ENCODE data around the gene ZNF165. TPM values are rescaled to one million over a fixed set of nuclear protein-coding genes. Genes with fewer than 3 reads are reported as not detected.
A peak's percentile ranks its signal among the peaks of the same experiment; 100 is the strongest.
"Not testable (repeated sequence)": the region's sequence is repeated elsewhere in the genome, so short reads cannot be mapped to it uniquely, and the experiment has no call there.

Gene ZNF165
- polyA plus RNA-seq: 1.4 and 1.6 TPM in 2 replicates
- polyA minus RNA-seq: 1.2 and 1.5 TPM in 2 replicates

GRCh38 chr6:28080381-28080630 is at the start of gene ZNF165:
ZNF165 (plus strand) TSS chr6:28080568; CDS start chr6:28085481, 4,913 bp downstream.
- H3K27me3 ChIP-seq (ENCODE audit: insufficient read depth, low read depth, low read length); H3K36me3 ChIP-seq (ENCODE audit: insufficient read depth, low read length); H3K79me2 ChIP-seq (replicated peaks; ENCODE audit: insufficient read depth, low read length); H4K20me1 ChIP-seq (ENCODE audit: insufficient read depth); H3K9me2 ChIP-seq (ENCODE audit: insufficient read depth, low read length); H3K9me3 ChIP-seq (ENCODE audit: low read length); H3F3A ChIP-seq (ENCODE audit: insufficient read depth, low read length, poor library complexity, severe bottlenecking): not testable (repeated sequence)
- H3K27ac ChIP-seq (ENCODE audit: low read length): peak within 1 kb of the TSS; percentile 89
- H3K4me3 ChIP-seq (ENCODE audit: low read length): peak within 1 kb of the TSS; percentile 78
- H3K4me2 ChIP-seq (ENCODE audit: low read length): peak within 1 kb of the TSS; percentile 90
- H2AFZ ChIP-seq (ENCODE audit: low read depth, low read length): peak within 1 kb of the TSS; percentile 90
- peak within 1 kb of the TSS; percentile 80 for H3K9ac ChIP-seq (ENCODE audit: low read length)

- Histone ChIP-seq H3K9ac (ENCODE audit: low read length) (no peak overlapping the region), H3K79me2 (replicated peaks; ENCODE audit: insufficient read depth, low read length) (no peaks in the 10 kb centered on the region), H3K4me3 (ENCODE audit: low read length) (no peak overlapping the region), H3K27ac (ENCODE audit: low read length) (no peak overlapping the region), H2AFZ (ENCODE audit: low read depth, low read length) (no peak overlapping the region), H3K4me2 (ENCODE audit: low read length) (no peak overlapping the region), H3K36me3 (ENCODE audit: insufficient read depth, low read length) (no peaks in the 10 kb centered on the region), H3K27me3 (ENCODE audit: insufficient read depth, low read depth, low read length) (no peaks in the 10 kb centered on the region), H3K9me3 (ENCODE audit: low read length) (no peaks in the 10 kb centered on the region), H3K9me2 (ENCODE audit: insufficient read depth, low read length) (no peaks in the 10 kb centered on the region), H4K20me1 (ENCODE audit: insufficient read depth) (no peaks in the 10 kb centered on the region), H3F3A (ENCODE audit: insufficient read depth, low read length, poor library complexity, severe bottlenecking) (no peaks in the 10 kb centered on the region)
- TF ChIP-seq POLR2AphosphoS5 (IDR thresholded peaks at IDR 0.05) (no peak), MXI1 (conservative IDR thresholded peaks at IDR 0.05; ENCODE audit: poor library complexity, severe bottlenecking) (no peak), EZH2 (IDR thresholded peaks at IDR 0.05; ENCODE audit: borderline replicate concordance, insufficient read depth, low read length, poor library complexity, severe bottlenecking) (no peak), SMC3 (conservative IDR thresholded peaks at IDR 0.05; ENCODE audit: poor library complexity) (no peak), RAD21 (conservative IDR thresholded peaks at IDR 0.05) (no peak), REST (IDR thresholded peaks at IDR 0.05; ENCODE audit: borderline replicate concordance) (no peak), TAF1 (IDR thresholded peaks at IDR 0.05; ENCODE audit: low read depth) (no peak), EP300 (conservative IDR thresholded peaks at IDR 0.05; ENCODE audit: poor library complexity, severe bottlenecking) (no peak), CTCF (IDR thresholded peaks at IDR 0.05; ENCODE audit: poor library complexity, severe bottlenecking) (no peak)
These were observed 26.8 kb upstream of the ZNF165 start for GRCh38 chr6:28053584-28053983.

- no peak overlapping the region for H3K4me3 ChIP-seq (ENCODE audit: low read length)
- no peak overlapping the region for H2AFZ ChIP-seq (ENCODE audit: low read depth, low read length)
- H3K9me3 ChIP-seq (ENCODE audit: low read length): no peaks in the 10 kb centered on the region
- H3K9me2 ChIP-seq (ENCODE audit: insufficient read depth, low read length): no peaks in the 10 kb centered on the region
- H3F3A ChIP-seq (ENCODE audit: insufficient read depth, low read length, poor library complexity, severe bottlenecking): no peaks in the 10 kb centered on the region
- no peaks in the 10 kb centered on the region for H3K36me3 ChIP-seq (ENCODE audit: insufficient read depth, low read length)
- no peak overlapping the region for H3K27ac ChIP-seq (ENCODE audit: low read length)
- no peak overlapping the region for H3K9ac ChIP-seq (ENCODE audit: low read length)
- H3K79me2 ChIP-seq (replicated peaks; ENCODE audit: insufficient read depth, low read length): no peaks in the 10 kb centered on the region
- H3K4me2 ChIP-seq (ENCODE audit: low read length): no peak overlapping the region
- TF ChIP-seq CTCF (IDR thresholded peaks at IDR 0.05; ENCODE audit: poor library complexity, severe bottlenecking) (no peak), POLR2AphosphoS5 (IDR thresholded peaks at IDR 0.05) (no peak), MXI1 (conservative IDR thresholded peaks at IDR 0.05; ENCODE audit: poor library complexity, severe bottlenecking) (no peak), REST (IDR thresholded peaks at IDR 0.05; ENCODE audit: borderline replicate concordance) (no peak), TAF1 (IDR thresholded peaks at IDR 0.05; ENCODE audit: low read depth) (no peak), EP300 (conservative IDR thresholded peaks at IDR 0.05; ENCODE audit: poor library complexity, severe bottlenecking) (no peak), EZH2 (IDR thresholded peaks at IDR 0.05; ENCODE audit: borderline replicate concordance, insufficient read depth, low read length, poor library complexity, severe bottlenecking) (no peak), SMC3 (conservative IDR thresholded peaks at IDR 0.05; ENCODE audit: poor library complexity) (no peak), RAD21 (conservative IDR thresholded peaks at IDR 0.05) (no peak)
- H3K27me3 ChIP-seq (ENCODE audit: insufficient read depth, low read depth, low read length): no peaks in the 10 kb centered on the region
- H4K20me1 ChIP-seq (ENCODE audit: insufficient read depth): no peaks in the 10 kb centered on the region
These were observed 20.0 kb upstream of the ZNF165 start for GRCh38 chr6:28060405-28060804.
